Activated T-helper 1 cell treated with anti-CD3 and anti-CD28 coated beads, Interleukin-2, amount 50 U/mL, for 16 hours (primary cell): ENCODE data around the gene ZPBP2.
"Not testable (repeated sequence)": the region's sequence is repeated elsewhere in the genome, so short reads cannot be mapped to it uniquely, and the experiment has no call there.

Experiments
- DNase-seq, 2 donors: peaks; one replicate each; pipeline ENCODE4 v3.0.0-alpha.2; 2020; ENCODE audit warnings: low read depth in 1 of 2, low spot score in 1 of 2

The ZPBP2 gene

GRCh38 chr17:39854909-39855308, 13.1 kb upstream of the ZPBP2 start:
- no peak for DNase-seq

- DNase-seq: not testable (repeated sequence)
Measured at GRCh38 chr17:39855911-39856649, 11.9 kb upstream of the ZPBP2 start.

GRCh38 chr17:39861235-39861634, 6.8 kb upstream of the ZPBP2 start:
- DNase-seq: no peak

GRCh38 chr17:39863244-39863917, 4.6 kb upstream of the ZPBP2 start:
- DNase-seq: no peak

GRCh38 chr17:39863918-39864746, 3.9 kb upstream of the ZPBP2 start, which contains the start of gene IKZF3:
TSS of gene IKZF3 (minus strand) at chr17:39864312. CDS start at chr17:39864126, 186 bp downstream.
- peak; percentile 44 to 81 for DNase-seq

GRCh38 chr17:39866013-39866730, 1.8 kb upstream of the ZPBP2 start:
- DNase-seq: no peak

GRCh38 chr17:39867084-39867879, 720 bp upstream of the ZPBP2 start:
- DNase-seq: peak in 1 of 2 donors; percentile 63

GRCh38 chr17:39868554-39868942, 546 bp downstream of the ZPBP2 start:
- no peak for DNase-seq

- DNase-seq: no peak
Measured at GRCh38 chr17:39870776-39871175, 2.8 kb downstream of the ZPBP2 start.

- no peak for DNase-seq
Measured at GRCh38 chr17:39871801-39872200, 3.8 kb downstream of the ZPBP2 start.

GRCh38 chr17:39872751-39873150, 4.7 kb downstream of the ZPBP2 start:
- no peak for DNase-seq

GRCh38 chr17:39886102-39886501, 18.1 kb downstream of the ZPBP2 start:
- DNase-seq: not testable (repeated sequence)

GRCh38 chr17:39887078-39887477, 19.1 kb downstream of the ZPBP2 start:
- DNase-seq: no peak

- DNase-seq: no peak
Measured at GRCh38 chr17:39889200-39889599, 21.2 kb downstream of the ZPBP2 start.

- DNase-seq: no peak
Measured at GRCh38 chr17:39894681-39895376, 26.8 kb downstream of the ZPBP2 start.

- no peak for DNase-seq
Measured at GRCh38 chr17:39898088-39898487, 30.1 kb downstream of the ZPBP2 start.

- DNase-seq: no peak
Measured at GRCh38 chr17:39899215-39899614, 31.2 kb downstream of the ZPBP2 start.

GRCh38 chr17:39902027-39902426, 34.0 kb downstream of the ZPBP2 start:
- DNase-seq: not testable (repeated sequence)

GRCh38 chr17:39903158-39903884, 35.3 kb downstream of the ZPBP2 start:
- no peak for DNase-seq
